ENCODE data around the gene CELSR1. TPM values are rescaled to one million over a fixed set of nuclear protein-coding genes. Genes with fewer than 3 reads are reported as not detected.

CELSR1 gene
- total and polyA plus RNA-seq, 2 of the 13 experiments (the other 11 are each of a cell fraction or from before 2014, with no cell fraction given), result 0.78 to 1.8 TPM

DNA sequence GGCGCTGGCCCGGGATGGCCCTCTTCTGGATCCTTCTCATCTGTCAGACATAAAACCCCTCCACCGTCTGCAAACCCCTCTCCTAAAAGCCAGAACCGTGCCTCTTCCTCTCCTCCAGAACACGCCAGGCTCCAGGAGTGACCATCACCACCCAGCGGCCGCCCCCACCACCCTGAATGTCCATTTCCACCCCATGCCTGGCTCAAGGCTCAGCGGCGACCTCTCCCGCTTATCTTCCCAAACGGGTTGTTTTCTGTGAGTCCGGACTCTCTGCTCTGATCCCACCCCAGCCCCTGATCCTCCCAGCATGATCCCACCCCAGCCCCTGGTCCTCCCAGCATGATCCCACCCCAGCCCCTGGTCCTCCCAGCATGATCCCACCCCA, 37.6 kb downstream of the CELSR1 start (continued):
- TF ChIP-seq KDM5B (CRISPR knock-in tag; IDR thresholded peaks at IDR 0.05; ENCODE audit: borderline replicate concordance) (no peak), ZNF12 (CRISPR knock-in tag; IDR thresholded peaks at IDR 0.05) (no peak), ERF (CRISPR knock-in tag; IDR thresholded peaks at IDR 0.05) (no peak), EP300 (IDR thresholded peaks at IDR 0.05; ENCODE audit: low read depth in 2 of 2, low read length in 2 of 2) (no peak), EP300 (CRISPR knock-in tag; IDR thresholded peaks at IDR 0.05; ENCODE audit: borderline replicate concordance) (no peak), DNMT1 (CRISPR knock-in tag; IDR thresholded peaks at IDR 0.05) (no peak)

DNA sequence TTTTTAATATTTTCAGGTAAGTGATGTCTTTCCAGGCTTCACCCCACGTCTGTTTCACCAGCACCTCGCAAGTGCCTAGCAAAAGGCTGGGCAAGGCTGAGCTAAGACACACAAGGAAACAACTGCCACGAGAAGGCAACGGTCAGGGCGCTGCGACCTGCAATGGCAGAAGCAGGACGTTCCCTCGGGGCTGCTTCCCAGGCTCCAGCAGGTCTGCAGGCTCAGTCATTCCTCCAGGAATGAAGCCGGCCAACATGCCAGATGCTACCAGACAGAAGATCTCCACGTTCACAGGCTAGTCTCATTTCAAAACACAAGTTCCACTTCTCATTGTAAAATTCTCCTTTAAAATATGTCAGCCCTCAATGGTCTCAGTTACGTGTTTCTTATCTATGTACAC, 45.5 kb downstream of the CELSR1 start:
- no peaks in the 10 kb centered on the region for H3K79me2 ChIP-seq (ENCODE audit: insufficient read depth, low read length)
- H3K4me1 ChIP-seq (ENCODE audit: insufficient read depth, low read length), result peaks cover 8% of the 10 kb centered on the region
- TF ChIP-seq ZNF577 (CRISPR knock-in tag; IDR thresholded peaks at IDR 0.05; ENCODE audit: borderline replicate concordance, low read depth) (no peak), SSRP1 (CRISPR knock-in tag; IDR thresholded peaks at IDR 0.05) (no peak)
- WGBS (ENCODE audit: low lambda C conversion rate), result 66% methylated on average over 9 of the region's 11 CpGs
- H3K9ac ChIP-seq (ENCODE audit: insufficient read depth, low read depth, low read length), result no peak overlapping the region
- no peak overlapping the region for H3K4me2 ChIP-seq (ENCODE audit: low read depth, low read length)
- H2AFZ ChIP-seq (ENCODE audit: low read length), result no peak overlapping the region
- H3K27ac ChIP-seq (ENCODE audit: extremely low read length, insufficient read depth, low read length), result no peak overlapping the region
- no peak overlapping the region for H3K4me3 ChIP-seq (replicated peaks in 1 of 3; ENCODE audit: insufficient read depth in 1 of 3, low read depth in 2 of 3, low read length in 3 of 3)
- ChIA-PET CTCF (ENCODE audit: low intra/inter-chr PET ratio, low total read pairs) (no interaction called here), POLR2A (no interaction called here)
- DNase-seq (ENCODE audit: low spot score), result no peak
- BruUV-seq (replicated peaks), result no TSS peak
- in situ Hi-C loops (cut with HindIII; ENCODE audit: extremely low pct_ligation_motif_present, low pct_unique_long_range_greater_than_20kb), result no loop called here
- ATAC-seq, result no peak
- H3K27me3 ChIP-seq (ENCODE audit: control insufficient read depth in 1 of 2, insufficient read depth in 2 of 2, low read length in 2 of 2), result no peaks in the 10 kb centered on the region
- no peaks in the 10 kb centered on the region for H4K20me1 ChIP-seq (ENCODE audit: insufficient read depth, low read length)
- H3K36me3 ChIP-seq (replicated peaks in 1 of 2; ENCODE audit: control insufficient read depth in 1 of 2, insufficient read depth in 2 of 2, low read length in 2 of 2), result no peaks in the 10 kb centered on the region
- intact Hi-C loops (cut with micrococcal nuclease; ENCODE audit: unreplicated experiment), result no loop called here
- no peaks in the 10 kb centered on the region for H3K9me3 ChIP-seq (ENCODE audit: low read length)
- no peak for FAIRE-seq

DNA sequence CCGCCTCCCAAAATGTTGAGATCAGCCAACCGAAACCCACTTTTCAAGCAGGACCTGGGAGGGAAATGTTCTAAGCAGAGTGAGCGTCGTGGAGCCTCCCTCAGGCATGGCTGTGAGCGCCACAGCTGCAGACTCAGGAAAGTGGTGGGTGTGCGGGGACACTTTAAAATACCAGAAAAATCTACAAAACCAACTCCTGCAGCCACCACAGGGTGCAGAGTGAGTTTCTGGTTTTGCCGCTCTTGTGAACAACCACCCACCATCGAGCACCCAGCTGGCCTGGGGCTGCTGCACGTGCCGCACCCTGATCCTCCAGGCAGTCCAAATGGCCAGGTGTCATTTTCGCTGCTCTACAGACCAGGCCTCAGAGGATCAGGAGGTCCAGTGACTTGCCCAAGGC, 46.9 kb downstream of the CELSR1 start:
- in situ Hi-C loops (cut with HindIII; ENCODE audit: extremely low pct_ligation_motif_present, low pct_unique_long_range_greater_than_20kb), result no loop called here

More for the DNA sequence above, 46.9 kb downstream of the CELSR1 start:
- Histone ChIP-seq H3K27me3 (ENCODE audit: control insufficient read depth in 1 of 2, insufficient read depth in 2 of 2, low read length in 2 of 2) (no peaks in the 10 kb centered on the region), H3K4me1 (ENCODE audit: insufficient read depth, low read length) (peaks cover 8% of the 10 kb centered on the region), H3K79me2 (ENCODE audit: insufficient read depth, low read length) (no peaks in the 10 kb centered on the region), H3K9ac (ENCODE audit: insufficient read depth, low read depth, low read length) (no peak overlapping the region), H4K20me1 (ENCODE audit: insufficient read depth, low read length) (no peaks in the 10 kb centered on the region), H3K27ac (ENCODE audit: extremely low read length, insufficient read depth, low read length) (no peak overlapping the region), H3K4me3 (replicated peaks in 1 of 3; ENCODE audit: insufficient read depth in 1 of 3, low read depth in 2 of 3, low read length in 3 of 3) (no peak overlapping the region), H3K9me3 (ENCODE audit: low read length) (no peaks in the 10 kb centered on the region), H2AFZ (ENCODE audit: low read length) (no peak overlapping the region), H3K36me3 (replicated peaks in 1 of 2; ENCODE audit: control insufficient read depth in 1 of 2, insufficient read depth in 2 of 2, low read length in 2 of 2) (no peaks in the 10 kb centered on the region), H3K4me2 (ENCODE audit: low read depth, low read length) (no peak overlapping the region)
- POLR2A ChIA-PET, result no interaction called here
- BruUV-seq (replicated peaks), result no TSS peak
- CTCF ChIA-PET (ENCODE audit: low intra/inter-chr PET ratio, low total read pairs), result no interaction called here
- ATAC-seq (no peak), FAIRE-seq (no peak), DNase-seq (ENCODE audit: low spot score) (no peak)
- no peak for TF ChIP-seq ZNF543 (CRISPR knock-in tag; IDR thresholded peaks at IDR 0.05)
- TF ChIP-seq ZFX (CRISPR knock-in tag; IDR thresholded peaks at IDR 0.05; ENCODE audit: low read depth), result no peak
- TF ChIP-seq ZNF7 (CRISPR knock-in tag; IDR thresholded peaks at IDR 0.05), result no peak
- no peak for TF ChIP-seq ZNF577 (CRISPR knock-in tag; IDR thresholded peaks at IDR 0.05; ENCODE audit: borderline replicate concordance, low read depth)
- 62% methylated on average over 9 of the region's 11 CpGs for WGBS (ENCODE audit: low lambda C conversion rate)
- intact Hi-C loops (cut with micrococcal nuclease; ENCODE audit: unreplicated experiment), result no loop called here
